GM19025 (cell line): ENCODE results near the gene THUMPD2.

Experiments used
- ATAC-seq: cut with Tn5 transposase; IDR thresholded peaks from one replicate; pipeline ENCODE4 v1.9.1; 2021; ENCODE audit warnings: mild to moderate bottlenecking, low read depth, moderate library complexity; ENCODE audit not compliant: unreplicated experiment

THUMPD2 gene

DNA sequence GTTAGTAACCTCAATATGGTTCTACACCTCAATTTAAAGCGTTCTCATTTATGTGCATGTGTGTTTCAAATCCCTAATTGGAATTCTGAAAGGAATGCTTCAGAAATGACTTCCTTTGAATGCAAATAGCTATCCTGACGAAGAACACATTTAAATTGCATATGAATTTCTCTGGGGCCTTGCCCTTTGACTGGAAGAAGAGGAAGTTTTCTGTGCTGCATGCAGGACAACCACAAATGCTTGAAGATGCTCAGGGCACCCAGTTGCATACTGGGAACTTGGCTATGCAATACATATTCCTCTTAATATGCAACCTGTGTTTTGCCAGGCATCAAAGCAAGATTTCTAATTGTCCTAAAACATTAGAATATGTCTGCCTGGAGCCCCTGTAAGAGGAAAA, 58.1 kb downstream of the THUMPD2 start:
- ATAC-seq = no peak

DNA sequence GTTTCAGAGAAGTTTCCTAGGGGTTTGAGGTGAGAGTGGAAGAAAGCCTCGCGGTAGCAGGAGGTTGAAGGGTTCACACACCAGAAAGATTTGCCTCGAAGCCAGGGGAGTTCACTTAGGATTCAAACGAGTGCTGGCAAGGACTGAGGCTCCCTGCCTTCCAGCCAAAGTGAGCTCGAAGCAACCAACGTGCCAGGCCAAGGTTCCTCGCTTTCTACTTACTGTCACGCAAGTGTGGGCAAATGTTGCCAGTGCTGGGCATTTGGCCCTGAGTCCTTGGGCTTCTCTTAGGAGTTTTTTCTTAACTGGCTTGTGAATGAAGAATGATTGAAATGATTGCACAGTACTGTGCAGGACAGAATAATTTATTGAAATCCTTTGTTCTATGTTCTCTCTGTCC, 59.7 kb downstream of the THUMPD2 start:
- ATAC-seq = no peak

DNA sequence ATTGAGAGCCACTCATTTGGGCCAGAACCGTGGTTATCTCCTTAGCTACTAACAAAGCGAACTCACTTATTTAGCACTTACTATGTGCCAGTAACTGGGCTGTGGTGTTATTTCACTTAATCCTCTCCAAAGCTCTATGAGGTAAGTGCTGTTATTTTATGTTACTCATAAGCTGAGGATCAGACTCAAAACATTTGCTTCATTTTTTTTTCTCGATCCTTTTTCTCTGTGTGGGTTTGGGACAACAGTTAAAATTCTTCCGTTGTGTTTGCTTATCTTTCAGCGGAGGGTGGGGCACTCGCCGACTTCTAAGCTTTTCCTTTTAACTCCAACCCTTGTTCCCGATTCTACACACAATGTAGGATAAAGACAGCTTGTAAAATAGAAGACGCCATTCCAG, 60.6 kb downstream of the THUMPD2 start:
- ATAC-seq = no peak

DNA sequence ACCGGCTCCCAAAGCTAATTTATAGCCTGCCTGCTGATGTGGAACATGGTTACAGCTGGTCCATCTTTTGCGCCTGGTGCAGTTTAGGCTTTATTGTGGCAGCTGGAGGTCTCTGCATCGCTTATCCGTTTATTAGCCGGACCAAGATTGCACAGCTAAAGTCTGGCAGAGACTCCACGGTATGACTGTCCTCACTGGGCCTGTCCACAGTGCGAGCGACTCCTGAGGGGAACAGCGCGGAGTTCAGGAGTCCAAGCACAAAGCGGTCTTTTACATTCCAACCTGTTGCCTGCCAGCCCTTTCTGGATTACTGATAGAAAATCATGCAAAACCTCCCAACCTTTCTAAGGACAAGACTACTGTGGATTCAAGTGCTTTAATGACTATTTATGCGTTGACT, 62.0 kb downstream of the THUMPD2 start:
- ATAC-seq = no peak

DNA sequence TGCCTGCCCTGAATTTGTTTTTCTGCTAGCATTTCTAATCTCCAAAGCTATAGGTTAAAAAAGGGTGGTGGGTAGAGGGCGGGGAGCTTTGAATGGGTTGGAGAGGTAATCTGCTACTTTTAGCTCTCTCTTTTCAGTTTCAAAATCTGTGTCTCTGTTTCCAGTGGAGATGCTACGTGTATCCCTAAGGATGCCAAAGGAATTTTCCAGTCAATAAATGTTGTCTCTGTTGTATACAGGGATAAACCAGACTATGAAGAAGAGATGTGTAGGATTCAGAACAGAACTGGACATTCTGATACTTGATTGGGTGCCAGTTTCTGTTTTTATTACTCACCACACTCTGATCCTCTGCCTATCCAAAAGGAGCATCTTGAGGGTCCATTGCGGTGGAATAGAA, 63.2 kb downstream of the THUMPD2 start:
- ATAC-seq = no peak

DNA sequence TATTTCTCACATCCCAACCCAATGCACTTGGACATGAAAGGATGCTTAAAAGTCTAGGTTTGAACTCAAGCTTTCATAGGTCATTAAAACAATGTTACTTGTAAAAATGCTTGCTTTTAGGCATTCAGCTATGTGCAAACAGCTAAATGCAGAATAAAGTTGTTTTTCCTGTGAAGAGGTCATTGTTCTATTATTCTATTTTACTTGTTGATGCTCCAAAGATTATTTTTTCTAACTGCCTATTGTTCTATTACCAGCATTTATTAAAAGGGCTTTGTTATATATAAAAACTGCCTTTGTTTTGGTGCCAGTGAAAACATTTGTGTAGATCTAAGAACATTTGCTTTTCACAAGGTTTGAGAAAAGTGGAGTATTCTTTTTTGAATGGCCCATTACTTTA, 64.0 kb downstream of the THUMPD2 start:
- no peak for ATAC-seq

DNA sequence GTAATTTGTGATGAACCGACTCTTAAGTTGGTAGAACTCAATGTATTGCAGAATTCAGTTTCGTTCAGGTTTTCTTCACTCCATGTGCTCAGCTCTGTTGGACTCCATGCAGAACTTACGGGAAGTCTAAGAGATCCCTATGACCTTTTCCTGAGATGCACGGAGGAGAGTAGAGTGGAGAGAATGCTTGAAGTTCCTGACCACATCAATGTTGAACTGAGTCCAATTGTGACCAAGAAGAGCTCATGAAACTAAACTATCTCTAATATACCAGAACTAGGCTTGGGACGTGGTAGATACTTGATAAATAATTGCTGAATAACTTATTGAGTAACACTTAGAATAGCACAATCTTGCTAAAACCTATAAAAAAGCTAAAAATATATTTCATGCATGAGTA, 66.1 kb downstream of the THUMPD2 start:
- no peak for ATAC-seq

DNA sequence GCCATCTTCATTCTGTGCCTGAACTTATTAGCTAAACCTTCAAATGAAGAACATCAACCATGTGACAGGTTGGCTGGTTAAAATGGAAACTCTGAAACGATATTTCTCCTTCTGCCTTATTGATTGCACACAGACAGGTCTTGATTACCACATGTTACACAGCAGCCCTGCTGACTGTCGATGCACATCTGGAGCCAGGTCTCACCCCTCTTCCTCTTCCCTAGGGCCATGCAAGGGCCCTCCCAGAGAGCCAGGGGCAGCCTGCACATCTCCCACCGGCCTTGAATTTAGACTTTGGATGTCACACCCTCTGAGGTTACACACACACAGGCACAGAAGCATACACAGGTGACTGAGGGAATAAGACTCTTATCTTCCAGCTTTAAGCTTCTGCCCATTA, 68.3 kb downstream of the THUMPD2 start:
- no peak for ATAC-seq

DNA sequence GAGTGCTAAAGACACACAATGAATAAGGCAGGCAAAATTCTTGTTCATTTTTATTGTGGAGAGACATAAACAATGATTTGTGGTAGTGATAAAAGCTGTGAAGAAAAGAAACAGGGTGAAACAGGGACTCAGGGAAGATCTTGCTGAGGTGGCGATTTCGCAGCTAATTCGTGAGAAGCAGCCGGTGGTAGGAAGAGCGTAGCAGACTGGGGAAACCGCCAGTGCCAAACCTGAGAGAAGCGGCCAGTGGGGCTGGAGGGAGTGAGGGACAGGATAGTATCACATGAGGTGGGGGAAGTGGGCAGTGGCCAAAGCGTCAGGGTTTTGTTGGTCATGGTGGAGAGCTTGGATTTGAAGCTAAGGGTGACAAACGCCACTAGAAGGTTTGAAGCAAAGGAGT, 71.1 kb downstream of the THUMPD2 start:
- ATAC-seq = no peak

DNA sequence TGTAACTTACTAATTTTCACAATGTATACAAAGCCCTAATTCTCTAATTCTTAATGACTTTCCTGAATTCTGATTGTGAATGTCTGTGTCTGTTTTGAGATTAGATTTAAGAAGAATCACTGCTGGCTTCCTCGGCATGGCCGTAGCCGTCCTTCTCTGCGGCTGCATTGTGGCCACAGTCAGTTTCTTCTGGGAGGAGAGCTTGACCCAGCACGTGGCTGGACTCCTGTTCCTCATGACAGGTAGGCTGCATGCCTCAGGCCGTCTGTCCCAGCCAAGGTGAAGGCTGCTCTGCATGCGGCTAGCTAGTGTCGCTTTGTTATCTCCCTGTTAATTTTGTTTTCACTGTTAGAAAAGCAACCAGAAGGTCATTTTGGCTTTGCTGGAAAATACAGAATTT, 72.1 kb downstream of the THUMPD2 start:
- ATAC-seq = no peak

DNA sequence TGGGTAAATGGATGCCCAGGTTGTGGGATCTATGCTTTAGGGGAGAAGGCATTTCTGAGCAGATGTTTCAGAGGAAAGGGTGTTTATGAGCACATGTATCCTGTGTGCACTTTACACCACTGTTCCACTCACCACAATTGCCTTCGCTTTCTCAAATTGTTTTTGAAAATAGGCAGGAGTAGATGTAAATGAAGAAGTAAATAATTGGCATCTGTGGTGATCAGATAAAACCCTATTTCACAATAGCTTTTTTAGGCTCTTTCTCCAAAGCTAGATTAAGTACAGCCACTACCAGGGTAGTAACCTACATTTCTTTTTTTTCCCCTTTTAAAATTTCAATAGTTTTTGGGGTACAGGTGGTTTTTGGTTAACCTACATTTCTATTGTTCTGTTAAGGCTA, 72.7 kb downstream of the THUMPD2 start:
- no peak for ATAC-seq

DNA sequence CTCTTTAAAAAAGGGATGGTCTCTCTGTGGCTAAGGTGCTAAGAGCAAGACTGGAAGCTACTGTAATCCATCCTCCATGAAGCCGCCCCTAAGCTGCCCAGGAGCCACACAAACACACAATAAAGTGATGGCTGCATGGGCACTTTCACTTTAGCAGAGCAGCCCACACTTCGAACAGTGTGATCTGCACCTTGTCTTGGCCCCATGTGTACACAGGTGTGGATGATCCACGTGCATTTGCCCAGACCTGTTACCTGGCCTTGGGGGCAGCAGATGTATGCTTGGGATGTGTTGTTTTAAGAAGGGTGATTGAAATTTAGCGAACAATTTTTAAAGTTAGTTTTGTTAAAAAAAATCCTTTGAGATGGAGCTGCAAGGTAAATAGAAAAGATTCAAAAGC, 73.4 kb downstream of the THUMPD2 start:
- ATAC-seq = no peak

DNA sequence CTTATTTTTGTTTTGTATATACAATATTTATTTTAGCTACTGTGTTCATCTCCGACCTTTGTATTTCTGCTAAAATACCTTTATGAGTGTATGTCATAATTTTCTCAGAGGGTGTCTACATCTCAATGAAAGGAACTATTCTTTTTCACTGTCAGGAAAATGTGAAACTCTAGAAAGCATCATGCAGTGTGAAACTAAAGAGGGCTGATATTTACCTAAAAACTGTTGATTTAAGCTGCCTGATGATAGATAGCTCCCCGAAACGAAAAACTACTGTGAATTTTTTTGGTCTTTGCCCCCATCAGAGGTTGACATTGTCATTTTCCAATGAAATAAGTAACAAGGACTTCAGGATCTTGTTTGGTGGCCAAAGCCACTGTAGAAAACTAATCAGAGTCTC, 74.5 kb downstream of the THUMPD2 start:
- ATAC-seq = no peak

DNA sequence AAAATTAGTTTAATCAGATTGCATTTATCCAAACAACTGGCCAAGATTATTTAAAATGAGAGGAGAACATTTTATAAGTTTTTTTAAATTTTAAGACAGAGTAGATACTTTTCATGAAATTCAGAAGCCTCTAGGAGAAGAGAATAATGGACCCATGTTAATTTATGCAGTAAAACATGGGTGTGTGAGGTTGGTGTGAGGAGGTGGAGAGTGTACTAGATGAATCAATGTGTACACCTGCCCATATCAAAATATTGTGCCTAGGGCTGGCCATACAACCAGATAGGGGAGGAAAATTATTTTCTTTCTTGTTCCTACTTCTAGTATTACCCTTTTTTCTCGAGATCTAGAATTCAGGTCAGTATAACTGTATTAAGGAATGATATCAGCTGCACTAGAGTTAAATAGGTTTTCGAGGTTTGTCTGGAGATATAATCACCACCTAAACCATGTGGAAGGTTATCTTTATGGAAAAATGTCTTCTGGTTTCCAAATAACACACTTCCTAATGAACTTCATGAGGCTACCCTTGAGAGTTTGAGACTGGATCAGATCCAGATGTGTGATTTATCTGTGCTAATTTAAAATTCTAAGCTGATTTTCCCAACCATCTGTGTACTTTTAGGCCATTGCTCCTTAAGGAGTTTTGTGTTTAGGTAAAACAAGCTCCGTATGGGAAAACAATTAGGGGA, 75.7 kb downstream of the THUMPD2 start:
- no peak for ATAC-seq

DNA sequence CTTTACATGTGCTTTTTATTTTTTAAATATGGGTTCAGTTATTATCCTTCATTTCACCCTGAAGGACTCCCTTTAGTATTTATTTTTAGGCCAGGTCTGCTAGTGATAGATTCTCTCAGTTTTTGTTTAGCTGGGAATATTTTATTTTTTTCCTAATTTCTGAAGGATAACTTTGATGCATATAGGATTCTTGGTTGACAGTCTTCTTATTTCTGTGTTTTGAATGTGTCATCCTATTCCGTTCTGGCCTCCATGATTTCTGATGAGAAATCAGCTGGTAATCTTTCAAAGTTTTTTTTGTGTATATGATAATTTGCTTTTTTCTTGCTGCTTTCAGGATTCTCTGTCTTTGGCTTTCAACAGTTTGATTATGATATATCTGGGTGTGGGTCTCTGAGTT, 77.9 kb downstream of the THUMPD2 start:
- ATAC-seq = no peak

DNA sequence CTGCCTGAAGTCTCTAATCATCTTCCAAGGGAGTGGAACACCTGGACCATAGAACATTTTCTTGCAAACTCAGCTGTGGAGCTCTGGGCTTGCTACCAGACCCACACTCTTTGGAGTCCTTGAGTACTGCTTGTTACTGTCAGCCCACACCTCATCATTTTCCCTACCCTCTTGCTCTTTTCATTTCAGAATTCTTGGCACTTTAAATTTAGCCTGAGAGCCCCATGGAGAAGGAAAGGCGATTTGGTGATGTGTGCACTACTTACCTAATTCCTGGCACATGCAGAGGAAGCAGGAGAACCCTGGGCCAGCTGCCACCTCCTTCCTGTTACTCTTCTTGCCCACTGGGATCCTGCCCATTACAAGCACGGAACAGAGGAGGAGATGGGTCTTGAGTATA, 81.6 kb downstream of the THUMPD2 start:
- ATAC-seq = no peak

DNA sequence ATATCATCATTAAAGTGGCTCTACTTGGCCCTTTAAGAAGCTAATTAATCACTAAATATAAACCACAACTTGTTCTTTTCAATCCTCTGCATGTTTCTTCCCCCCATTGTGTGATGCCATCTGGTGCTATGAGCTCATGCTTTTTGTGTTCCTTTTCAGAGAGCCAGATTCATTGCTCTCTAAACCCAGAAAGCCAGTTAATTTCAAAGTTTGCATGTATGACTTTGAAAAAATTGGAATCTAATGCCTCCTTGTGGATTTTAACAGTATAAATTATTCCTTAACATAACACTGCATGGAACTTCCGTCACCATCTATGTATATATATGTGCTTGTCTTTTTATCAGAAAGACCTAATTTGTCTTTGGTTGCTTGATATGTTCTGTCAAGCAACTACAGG, 82.2 kb downstream of the THUMPD2 start:
- no peak for ATAC-seq

DNA sequence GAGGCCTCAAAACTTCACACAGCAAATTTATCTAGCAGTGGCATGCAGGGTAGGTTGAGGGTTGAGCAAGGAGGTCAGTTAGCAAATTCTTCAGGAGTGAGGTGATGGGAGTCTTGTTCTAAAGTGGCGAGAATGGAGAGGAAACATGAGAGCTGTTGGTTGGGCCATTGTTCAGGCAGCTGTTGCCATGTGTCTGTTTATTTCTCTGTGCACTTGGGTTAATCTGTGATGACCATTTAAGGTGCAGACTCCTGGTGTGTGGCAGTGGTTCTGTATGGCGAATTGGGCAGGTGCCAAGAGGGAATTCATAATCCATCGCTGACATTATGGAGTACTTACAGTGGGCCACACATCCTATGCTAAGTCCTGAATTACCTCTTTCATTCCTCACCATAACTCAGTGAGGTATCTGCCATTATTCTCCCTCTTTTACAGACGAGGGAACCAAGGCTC, 82.9 kb downstream of the THUMPD2 start:
- ATAC-seq = no peak

DNA sequence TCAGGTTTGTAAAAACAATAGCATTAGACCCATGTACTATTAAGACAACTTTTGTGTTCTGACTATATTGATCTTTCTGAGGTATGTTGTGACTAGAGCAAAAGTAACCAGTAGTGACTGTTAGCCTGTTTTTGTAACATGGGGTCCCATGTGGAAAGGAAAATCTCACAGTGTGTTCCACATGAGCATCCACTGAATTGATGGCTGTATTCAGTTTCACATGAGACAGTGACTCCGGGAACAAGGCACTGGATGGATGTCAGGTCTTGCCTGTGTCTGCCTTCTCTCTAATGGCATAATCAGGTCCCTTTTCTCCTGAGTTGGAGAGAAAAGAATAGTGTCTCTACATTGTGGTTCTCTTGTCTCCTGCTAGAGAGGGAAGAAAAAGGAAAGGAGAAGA, 85.8 kb downstream of the THUMPD2 start:
- ATAC-seq = no peak

DNA sequence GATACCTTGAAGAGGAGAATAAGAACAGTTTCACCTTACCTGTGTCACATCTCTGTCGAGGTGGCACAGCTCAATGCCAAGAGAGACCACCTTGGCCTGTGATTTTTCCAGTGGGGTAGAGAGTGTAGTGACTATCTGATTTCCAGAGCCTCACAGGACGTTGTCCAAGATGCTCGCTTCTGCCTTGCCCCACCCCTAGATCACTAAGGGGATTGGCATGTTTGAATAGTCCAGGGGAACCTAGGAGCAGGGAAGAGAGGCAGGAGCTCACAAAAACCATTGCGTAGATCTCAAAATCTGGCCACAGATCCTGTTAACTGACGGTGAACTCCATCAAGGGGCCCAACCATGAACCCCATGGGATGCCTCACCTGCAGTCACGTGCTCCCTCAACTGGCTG, 89.2 kb downstream of the THUMPD2 start:
- ATAC-seq = no peak

DNA sequence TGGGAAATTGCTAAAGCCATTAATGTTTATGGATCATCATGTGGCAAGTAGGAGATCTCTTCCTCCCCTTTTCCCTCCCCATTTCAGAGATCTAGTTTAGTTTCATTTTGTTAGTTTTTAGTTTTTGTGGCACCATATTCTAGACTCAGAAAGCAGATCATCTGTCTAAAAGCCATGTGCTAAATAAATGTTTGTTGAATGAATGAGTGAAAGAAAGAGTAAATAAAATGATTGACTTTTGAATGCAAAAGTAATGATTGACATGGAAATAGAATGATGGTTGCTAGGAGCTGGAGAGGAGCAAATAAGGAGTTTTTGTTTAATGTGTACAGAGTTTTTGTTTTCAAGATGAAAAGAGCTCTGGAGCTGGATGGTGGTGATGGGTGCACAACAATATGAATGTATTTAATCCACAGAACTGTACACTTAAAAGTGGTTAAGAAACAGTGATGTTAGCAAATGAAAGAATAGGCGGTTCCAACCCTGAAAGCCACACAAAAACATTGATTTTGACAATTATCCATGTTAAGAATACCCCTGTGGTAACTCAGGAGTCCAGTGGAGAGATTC, 89.7 kb downstream of the THUMPD2 start:
- no peak for ATAC-seq

DNA sequence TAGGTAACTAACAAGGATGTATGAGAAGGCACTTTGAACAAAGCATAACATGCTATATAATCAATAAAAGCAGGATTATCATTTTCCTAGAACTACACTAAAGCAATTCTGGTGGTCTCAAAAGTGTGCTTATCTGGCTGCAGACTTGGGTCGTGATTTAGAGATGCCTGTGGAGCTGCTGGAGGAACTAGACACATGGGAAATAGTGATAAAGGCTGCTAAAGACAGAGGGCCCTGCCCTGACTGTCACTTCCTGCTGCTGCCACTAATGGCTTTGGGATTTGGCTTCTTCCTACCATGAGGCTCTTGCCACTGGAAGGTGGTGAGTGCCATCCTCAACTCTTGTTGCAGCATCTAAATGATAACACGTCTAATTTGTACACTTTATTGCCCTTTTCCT, 90.9 kb downstream of the THUMPD2 start:
- ATAC-seq = no peak

DNA sequence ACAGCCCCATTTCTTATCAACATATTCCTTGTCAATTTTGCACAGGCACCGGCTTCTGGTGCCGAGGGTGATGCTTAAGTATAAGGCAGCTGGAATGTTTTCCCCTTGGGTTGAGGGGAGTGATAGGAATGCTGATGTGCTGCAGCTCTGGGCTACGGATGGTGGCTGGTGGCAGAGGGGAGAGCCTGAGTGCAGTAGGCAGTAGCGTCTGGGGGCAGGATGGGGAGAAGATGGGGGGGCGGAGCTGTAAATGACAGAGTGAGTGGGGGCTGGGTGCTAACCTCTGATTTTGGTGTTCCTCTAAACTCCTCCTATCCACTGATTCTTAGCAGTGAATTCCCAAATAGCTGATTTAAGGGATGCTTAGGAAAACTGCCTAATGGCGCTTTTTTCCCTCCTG, 92.6 kb downstream of the THUMPD2 start:
- ATAC-seq = no peak
